Vagina (tissue), 2 donors: Measurements from ENCODE around the gene MSL1.
"Not testable (repeated sequence)": the region's sequence is repeated elsewhere in the genome, so short reads cannot be mapped to it uniquely, and the experiment has no call there.

Experiments used
- CTCF ChIP-seq, 3 experiments: fragments of 450-650 bp in 2 of 3; fragments of 200-600 bp in 1 of 3; sonication (generic) in 1 of 3; IDR thresholded peaks; one replicate each; pipeline ENCODE4 v1.5.1; 2017 to 2019; ENCODE audit warnings: antibody characterized with exemption in 3 of 3, mild to moderate bottlenecking in 2 of 3, moderate library complexity in 2 of 3
- POLR2A ChIP-seq, 2 donors: fragments of 450-650 bp; IDR thresholded peaks; one replicate each; pipeline ENCODE4 v1.6.1; 2017; ENCODE audit warnings: antibody characterized with exemption in 2 of 2, mild to moderate bottlenecking in 2 of 2, moderate library complexity in 2 of 2

DNA sequence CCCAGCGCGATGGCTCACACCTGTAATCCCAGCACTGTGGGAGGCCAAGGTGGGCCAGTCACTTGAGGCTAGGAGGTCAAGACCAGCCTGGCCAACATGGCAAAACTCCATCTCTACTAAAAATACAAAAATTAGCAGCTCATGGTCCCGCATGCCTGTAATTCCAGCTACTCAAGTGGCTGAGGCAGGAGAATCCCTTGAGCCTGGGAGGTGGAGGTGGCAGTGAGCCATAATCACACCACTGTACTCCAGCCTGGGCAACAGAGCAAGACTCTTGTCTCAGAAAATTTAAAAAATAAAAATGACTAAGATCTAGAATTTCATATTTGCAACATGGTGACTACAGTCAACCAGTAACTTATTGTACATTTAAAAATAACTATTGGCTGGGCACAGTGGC is 21.4 kb downstream of the MSL1 start:
- not testable (repeated sequence) for TF ChIP-seq CTCF, POLR2A (IDR thresholded peaks at IDR 0.05)
